ENCODE data around the gene C3orf18. TPM values are rescaled to one million over a fixed set of nuclear protein-coding genes. Genes with fewer than 3 reads are reported as not detected.

C3orf18 gene
- total RNA-seq, 1 experiment from 2014 or later, result 10.1 TPM

GRCh38 chr3:50539356-50540286 is 27.9 kb downstream of the C3orf18 start:
- ATAC-seq (no peak), DNase-seq (ENCODE audit: low read depth, low spot score) (no peak)
- no peaks in the 10 kb centered on the region for H3K36me3 ChIP-seq (ENCODE audit: control insufficient read depth in 1 of 2, insufficient read depth in 2 of 2, low read length in 2 of 2)
- H2AFZ ChIP-seq (ENCODE audit: low read depth, low read length, poor library complexity, severe bottlenecking), result no peak overlapping the region
- intact Hi-C loops (cut with micrococcal nuclease), result no loop called here
- CTCF ChIA-PET, result interaction anchor here (0.9 kb wide), 1 partner anchor 193 kb away, joined by 3 read pairs; no protein-coding TSS in a partner anchor
- no TSS peak for BruUV-seq (replicated peaks)
- H3K27me3 ChIP-seq (ENCODE audit: insufficient read depth, low read length), result peaks cover 20% of the 10 kb centered on the region; the same call in 1 of the 2 replicates
- TF ChIP-seq POLR2AphosphoS5 (IDR thresholded peaks at IDR 0.05; ENCODE audit: low read depth, low read length) (no peak), ZNF274 (IDR thresholded peaks at IDR 0.05; ENCODE audit: low read depth, low read length) (no peak), CEBPB (IDR thresholded peaks at IDR 0.05; ENCODE audit: low read depth) (no peak), SRF (IDR thresholded peaks at IDR 0.05; ENCODE audit: low read depth) (no peak), ATF3 (IDR thresholded peaks at IDR 0.05) (no peak), EGR1 (IDR thresholded peaks at IDR 0.05; ENCODE audit: low read depth) (no peak), RAD21 (IDR thresholded peaks at IDR 0.05; ENCODE audit: low read depth) (no peak), TCF7L2 (IDR thresholded peaks at IDR 0.05; ENCODE audit: borderline replicate concordance, extremely low read depth, insufficient read depth, insufficient read length) (no peak), SP1 (IDR thresholded peaks at IDR 0.05; ENCODE audit: low read depth) (no peak), ELF1 (IDR thresholded peaks at IDR 0.05; ENCODE audit: borderline replicate concordance, low read depth) (no peak), CBX3 (IDR thresholded peaks at IDR 0.05; ENCODE audit: low read depth) (no peak), ZFX (IDR thresholded peaks at IDR 0.05) (no peak)
- no peaks in the 10 kb centered on the region for H4K20me1 ChIP-seq (ENCODE audit: insufficient read depth)
- H3K9ac ChIP-seq (ENCODE audit: low read length), result no peak overlapping the region
- no peaks in the 10 kb centered on the region for H3K9me3 ChIP-seq (ENCODE audit: control insufficient read depth in 1 of 2, insufficient read depth in 1 of 2, low read depth in 1 of 2, low read length in 2 of 2)
- H3K4me3 ChIP-seq (replicated peaks in 1 of 2; ENCODE audit: low read depth in 1 of 2, low read length in 2 of 2), result no peak overlapping the region
- no peaks in the 10 kb centered on the region for H3K9me2 ChIP-seq (ENCODE audit: insufficient read depth)
- no peak overlapping the region for H3K27ac ChIP-seq (ENCODE audit: low read depth, low read length)
- no peak overlapping the region for H3K4me2 ChIP-seq (ENCODE audit: low read length)
- POLR2A ChIA-PET, result no interaction called here
- H3K4me1 ChIP-seq (ENCODE audit: control insufficient read depth in 1 of 2, insufficient read depth in 2 of 2, low read length in 2 of 2), result peaks cover 0 to 11% of the 10 kb centered on the region in 2 experiments; a peak in 2 of 4 replicates
- RAD21 ChIA-PET (ENCODE audit: low non-redundant PET in 1 of 2, low total read pairs in 2 of 2, uncharacterized antibody in 2 of 2, unreplicated experiment in 2 of 2), result no interaction called here
- H3K79me2 ChIP-seq (ENCODE audit: insufficient read depth, low read length), result no peaks in the 10 kb centered on the region
